H1 (cell line): ENCODE measurements around the gene GOLGA6L9.
"Not testable (repeated sequence)": the region's sequence is repeated elsewhere in the genome, so short reads cannot be mapped to it uniquely, and the experiment has no call there.

Experiments used
- RBBP5 ChIP-seq: IDR thresholded peaks from 2 replicates; pipeline ENCODE4 v1.7.1; 2012; ENCODE audit warnings: low read depth, mild to moderate bottlenecking, inconsistent platforms, low read length, moderate library complexity, borderline replicate concordance
- SIX5 ChIP-seq: IDR thresholded peaks from 2 replicates; pipeline ENCODE4 v1.6.1; 2011; ENCODE audit warnings: mild to moderate bottlenecking, low read depth, low read length
- YY1 ChIP-seq: IDR thresholded peaks from 2 replicates; pipeline ENCODE4 v1.6.1; 2011; ENCODE audit warnings: low read depth, mild to moderate bottlenecking, low read length

DNA sequence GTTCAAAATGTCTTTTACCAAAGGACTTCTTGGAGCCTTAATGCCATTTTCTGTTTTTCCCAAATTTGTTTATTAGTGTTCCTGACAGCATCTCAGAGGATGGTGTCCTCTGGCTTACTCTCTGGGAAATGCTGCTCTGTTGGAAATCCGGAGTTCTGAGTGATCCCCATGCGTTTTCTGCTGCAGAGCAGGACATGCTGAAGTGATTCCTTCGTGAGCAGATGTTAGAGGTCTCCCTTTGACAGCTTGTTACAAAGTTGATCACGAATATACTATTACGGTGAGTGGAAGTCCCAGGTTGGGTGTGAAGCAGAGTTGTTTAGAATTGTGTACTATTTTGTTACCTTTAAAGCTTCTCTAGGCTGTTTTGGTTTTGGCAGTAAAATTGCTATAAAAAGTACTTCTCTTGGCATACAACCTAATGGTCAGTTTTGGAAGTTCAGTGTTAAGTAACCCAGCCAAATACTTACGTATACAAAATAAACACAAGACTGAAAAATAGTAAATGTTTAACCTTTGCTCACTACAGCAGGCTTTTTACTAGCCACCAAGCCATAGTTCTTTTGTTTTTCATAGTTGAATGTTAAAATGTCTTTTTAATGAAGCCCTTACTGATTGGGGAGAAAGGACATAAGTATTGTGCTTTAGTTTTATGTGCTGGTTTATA is 15.0 kb upstream of the GOLGA6L9 start:
- TF ChIP-seq YY1, SIX5, RBBP5: not testable (repeated sequence)
